Rectal smooth muscle tissue (tissue), 1 donor: ENCODE data around the gene STUM.

ENCODE experiments used
- H3K27ac ChIP-seq: one replicate; pipeline ENCODE4 v1.7.0; 2013; ENCODE audit warnings: low read depth, low read length, inconsistent platforms
- H3K27me3 ChIP-seq: one replicate; pipeline ENCODE4 v1.7.0; 2013; ENCODE audit warnings: low read length; ENCODE audit not compliant: control insufficient read depth, insufficient read depth
- H3K36me3 ChIP-seq: one replicate; pipeline ENCODE4 v1.7.0; 2013; ENCODE audit warnings: low read length; ENCODE audit not compliant: control insufficient read depth, insufficient read depth
- H3K4me1 ChIP-seq: one replicate; pipeline ENCODE4 v1.7.0; 2013; ENCODE audit warnings: low read length; ENCODE audit not compliant: control insufficient read depth, insufficient read depth
- H3K4me3 ChIP-seq: one replicate; pipeline ENCODE4 v1.7.0; 2013; ENCODE audit warnings: low read length
- H3K9ac ChIP-seq: one replicate; pipeline ENCODE4 v1.7.0; 2013; ENCODE audit warnings: low read length

The STUM gene

DNA sequence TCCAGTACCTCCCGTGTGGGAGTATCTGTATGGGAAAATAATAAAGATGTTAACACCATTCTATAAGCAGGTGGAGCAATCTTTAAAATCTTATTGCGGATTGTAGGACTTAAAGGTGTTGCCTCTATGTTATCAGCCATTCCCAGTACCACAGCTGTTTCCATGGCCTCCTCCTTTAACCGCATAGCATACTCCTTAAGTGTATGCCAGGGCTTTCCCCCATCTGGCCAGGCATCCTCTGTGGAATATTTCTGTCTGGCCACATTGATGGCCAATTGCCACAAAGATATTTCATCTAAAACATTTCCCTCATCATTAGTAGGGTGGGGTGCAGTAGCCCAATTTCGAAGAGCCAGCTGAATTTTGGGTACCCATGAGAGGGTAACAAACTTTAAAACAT, 7.3 kb upstream of the STUM start:
- H3K27me3 ChIP-seq = no peaks in the 10 kb centered on the region
- no peak overlapping the region for H3K4me3 ChIP-seq
- no peak overlapping the region for H3K9ac ChIP-seq
- no peak overlapping the region for H3K27ac ChIP-seq
- no peaks in the 10 kb centered on the region for H3K36me3 ChIP-seq
- no peaks in the 10 kb centered on the region for H3K4me1 ChIP-seq

DNA sequence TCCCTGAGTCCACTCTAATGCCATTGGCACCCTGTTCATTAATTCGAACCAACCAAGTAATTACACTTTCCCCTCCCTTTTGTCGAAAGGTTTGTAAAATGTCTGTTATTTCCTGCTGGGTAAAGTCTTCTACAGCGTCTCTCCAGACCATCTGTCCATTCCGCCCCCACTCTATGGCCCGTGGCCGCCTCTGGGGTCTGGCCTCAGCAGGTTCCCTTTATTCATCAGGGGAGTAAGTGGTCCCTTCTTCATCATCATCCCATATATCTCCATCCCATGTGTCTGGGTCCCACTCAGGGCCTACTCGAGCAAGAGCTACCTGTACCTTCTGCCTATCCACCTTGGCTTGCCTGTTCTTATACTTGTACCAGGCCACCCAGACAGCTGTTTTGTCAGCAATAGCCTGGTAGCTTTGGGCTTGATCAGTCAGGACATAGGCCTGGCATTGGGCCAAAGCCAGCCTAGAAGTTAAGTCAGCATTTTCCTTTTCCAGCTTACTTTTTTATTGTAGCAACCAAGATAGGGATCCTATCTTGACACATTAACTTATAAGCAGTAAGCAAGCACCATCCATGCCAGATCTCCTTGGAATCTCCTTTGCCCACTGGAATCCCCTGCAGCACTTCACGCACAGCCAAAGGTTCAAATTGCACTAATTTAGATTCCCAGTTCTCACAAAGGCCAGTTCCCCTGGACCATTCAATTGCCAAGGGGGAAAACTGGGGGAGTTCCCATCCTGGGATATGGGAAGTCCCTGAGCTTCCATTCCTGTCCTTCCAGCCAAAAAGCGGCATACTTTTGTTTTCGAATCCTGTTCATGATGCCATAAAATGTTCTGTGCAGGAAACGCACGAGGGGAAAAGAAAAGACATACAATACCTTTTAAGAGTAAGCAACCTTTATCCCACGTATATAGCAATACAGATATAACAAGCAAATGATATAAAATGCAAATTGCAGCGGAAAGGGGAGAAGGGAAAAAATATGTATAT, 6.6 kb upstream of the STUM start:
- no peaks in the 10 kb centered on the region for H3K4me1 ChIP-seq
- H3K9ac ChIP-seq = no peak overlapping the region
- H3K36me3 ChIP-seq = no peaks in the 10 kb centered on the region
- H3K27ac ChIP-seq = no peak overlapping the region
- H3K27me3 ChIP-seq = no peaks in the 10 kb centered on the region
- no peak overlapping the region for H3K4me3 ChIP-seq

DNA sequence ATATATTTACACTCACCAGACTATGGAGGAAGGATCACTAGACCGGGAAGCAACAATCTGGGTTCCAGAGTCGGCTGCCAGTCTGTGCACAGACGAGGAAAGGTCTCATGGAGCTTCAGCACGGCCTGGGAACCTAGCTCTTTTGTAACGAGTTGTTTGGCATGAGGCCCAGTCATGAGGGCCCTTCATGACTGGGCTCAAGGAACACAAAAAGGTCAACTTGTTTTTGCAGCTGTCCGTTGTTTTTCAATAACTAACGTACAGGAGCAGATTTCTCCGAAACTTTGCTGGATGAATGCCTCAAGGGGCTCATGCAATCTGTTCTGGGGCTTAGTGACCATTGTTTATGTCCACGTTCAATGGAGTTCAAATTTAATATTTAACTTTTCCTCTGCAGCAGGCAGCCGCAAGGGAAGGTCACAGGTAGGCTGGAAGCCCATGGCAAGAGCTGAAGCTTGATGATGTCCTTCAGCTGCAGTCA, 5.9 kb upstream of the STUM start:
- no peaks in the 10 kb centered on the region for H3K4me1 ChIP-seq
- no peak overlapping the region for H3K9ac ChIP-seq
- H3K27me3 ChIP-seq = no peaks in the 10 kb centered on the region
- H3K36me3 ChIP-seq = no peaks in the 10 kb centered on the region
- no peak overlapping the region for H3K4me3 ChIP-seq
- no peak overlapping the region for H3K27ac ChIP-seq

DNA sequence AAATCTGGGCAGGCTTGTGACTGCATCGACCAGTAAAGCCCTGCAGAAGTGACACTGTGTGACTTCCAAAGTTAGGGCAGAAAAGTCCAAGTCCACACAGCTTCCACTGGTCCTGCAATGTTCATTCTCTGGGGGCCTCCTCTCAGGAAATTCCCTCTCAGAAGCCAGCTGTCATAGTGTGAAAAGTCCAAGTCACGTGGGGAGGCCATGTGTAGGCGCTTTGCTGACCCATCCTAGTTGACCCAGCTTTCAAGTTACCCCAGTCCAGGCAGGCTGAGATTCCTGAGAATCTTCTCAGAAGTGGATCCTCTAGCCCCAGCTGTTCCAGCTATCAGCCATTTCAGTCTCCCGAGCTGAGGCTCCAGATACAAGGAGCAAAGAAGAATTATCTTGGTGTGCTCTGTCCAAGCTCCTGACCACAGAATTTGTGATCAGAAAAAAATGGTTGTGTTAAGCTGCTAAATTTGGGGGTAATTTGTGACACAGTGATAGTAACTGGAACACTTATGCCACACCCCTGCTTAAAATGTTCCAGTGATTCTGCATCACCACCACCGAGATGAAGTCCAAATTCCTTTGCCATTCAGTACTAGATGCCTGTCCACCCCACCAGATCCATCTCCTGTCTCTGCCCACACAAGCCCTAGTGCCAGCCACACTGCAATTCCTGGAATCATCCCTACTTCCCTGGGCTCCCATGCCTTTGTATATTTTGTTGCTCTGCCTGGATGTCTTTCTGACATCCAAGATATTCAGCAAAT, 2.5 kb upstream of the STUM start:
- Histone ChIP-seq H3K27ac (no peak overlapping the region), H3K27me3 (no peaks in the 10 kb centered on the region), H3K4me3 (no peak overlapping the region), H3K4me1 (peaks cover 2% of the 10 kb centered on the region), H3K9ac (no peak overlapping the region), H3K36me3 (no peaks in the 10 kb centered on the region)

DNA sequence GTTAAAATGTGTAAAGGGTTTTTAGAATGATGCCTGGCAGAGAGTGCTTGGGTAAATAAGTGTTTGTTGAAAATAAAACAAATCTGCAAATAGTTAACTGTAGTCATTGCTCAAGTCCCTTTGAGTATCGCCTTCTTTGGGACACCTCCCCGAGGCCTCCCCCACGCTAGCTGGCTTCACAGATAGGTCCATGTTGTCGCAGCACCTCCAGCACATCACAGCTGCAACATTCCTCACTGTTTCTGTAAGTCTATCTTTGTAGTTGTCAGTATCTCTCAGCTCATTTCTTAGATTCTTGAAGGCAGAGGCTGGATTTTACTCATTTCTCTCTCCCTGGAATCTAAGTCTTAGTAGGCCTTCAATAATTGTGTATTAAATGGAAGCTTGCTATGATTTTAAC, 1.6 kb upstream of the STUM start:
- Histone ChIP-seq H3K36me3 (no peaks in the 10 kb centered on the region), H3K27me3 (no peaks in the 10 kb centered on the region), H3K4me1 (peaks cover 8% of the 10 kb centered on the region), H3K27ac (no peak overlapping the region), H3K4me3 (no peak overlapping the region), H3K9ac (no peak overlapping the region)

DNA sequence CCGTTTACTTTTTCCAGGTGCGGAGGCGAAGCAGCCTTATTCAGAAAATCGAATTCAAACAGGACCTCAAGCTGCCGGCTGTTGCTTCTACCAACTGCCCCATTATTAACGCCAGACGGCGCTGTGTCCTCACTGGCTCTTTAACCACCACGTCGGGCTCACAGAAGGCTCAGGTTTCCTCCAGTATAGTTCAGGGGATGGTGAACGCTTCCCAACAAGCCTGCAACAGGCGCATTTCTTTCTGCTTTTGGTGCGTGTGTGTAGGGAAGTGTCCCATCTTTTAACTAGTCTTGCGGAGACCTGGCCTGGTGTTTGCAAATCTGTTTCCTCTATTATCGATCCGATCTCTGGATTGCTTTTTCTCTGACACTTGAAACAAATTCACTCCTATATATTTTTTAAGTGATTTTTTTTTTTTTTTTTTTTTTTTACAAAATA, 791 bp upstream of the STUM start:
- no peak overlapping the region for H3K27ac ChIP-seq
- peak overlapping the region; percentile 55 for H3K4me3 ChIP-seq
- no peaks in the 10 kb centered on the region for H3K27me3 ChIP-seq
- H3K9ac ChIP-seq = no peak overlapping the region
- H3K36me3 ChIP-seq = no peaks in the 10 kb centered on the region
- peaks cover 8% of the 10 kb centered on the region for H3K4me1 ChIP-seq

DNA sequence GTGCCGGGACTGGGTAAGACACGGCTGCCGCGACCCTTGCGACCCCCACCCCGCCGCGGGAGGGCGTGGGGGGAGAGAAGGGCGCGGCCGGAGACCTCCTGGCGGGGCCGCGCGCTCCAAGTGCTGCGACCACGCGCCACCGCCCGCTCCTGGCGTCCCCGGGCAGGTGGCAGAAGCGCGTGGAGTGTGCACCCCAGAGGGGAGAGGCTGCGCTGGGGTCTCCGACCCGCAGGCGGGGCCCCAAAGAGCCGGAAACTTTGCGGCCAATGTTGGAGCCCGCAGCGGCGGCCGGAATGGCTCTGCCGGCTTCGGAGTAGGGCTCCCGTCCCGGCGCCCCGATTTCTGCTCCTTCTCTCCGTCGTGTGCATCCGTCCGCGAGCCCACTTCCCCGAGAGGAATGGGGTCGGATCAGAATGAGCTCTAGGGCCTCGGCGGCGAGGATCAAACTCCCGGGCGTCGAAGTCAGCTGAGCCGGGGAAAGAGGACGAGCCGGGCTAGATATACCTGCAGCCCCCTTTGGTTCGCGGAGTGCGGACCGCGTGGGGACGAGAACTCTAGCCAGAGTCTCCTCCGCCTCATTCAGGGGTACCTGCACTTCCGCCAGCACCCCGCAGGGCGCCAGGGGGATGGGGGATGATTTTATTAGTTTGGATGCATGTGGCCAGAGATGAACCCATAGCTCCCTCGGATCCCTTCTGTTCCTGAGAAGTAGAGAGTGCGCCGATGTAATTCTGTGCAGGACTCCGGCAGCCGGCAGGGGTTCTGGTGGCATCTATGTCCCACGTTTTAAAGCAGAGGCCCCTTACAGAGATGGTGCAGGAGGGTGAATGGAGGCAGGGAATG, 751 bp downstream of the STUM start:
- H3K4me3 ChIP-seq = peak overlapping the region; percentile 65
- peak overlapping the region; percentile 75 for H3K27ac ChIP-seq
- H3K36me3 ChIP-seq = no peaks in the 10 kb centered on the region
- H3K4me1 ChIP-seq = peaks cover 8% of the 10 kb centered on the region
- no peaks in the 10 kb centered on the region for H3K27me3 ChIP-seq
- H3K9ac ChIP-seq = peak overlapping the region; percentile 7

DNA sequence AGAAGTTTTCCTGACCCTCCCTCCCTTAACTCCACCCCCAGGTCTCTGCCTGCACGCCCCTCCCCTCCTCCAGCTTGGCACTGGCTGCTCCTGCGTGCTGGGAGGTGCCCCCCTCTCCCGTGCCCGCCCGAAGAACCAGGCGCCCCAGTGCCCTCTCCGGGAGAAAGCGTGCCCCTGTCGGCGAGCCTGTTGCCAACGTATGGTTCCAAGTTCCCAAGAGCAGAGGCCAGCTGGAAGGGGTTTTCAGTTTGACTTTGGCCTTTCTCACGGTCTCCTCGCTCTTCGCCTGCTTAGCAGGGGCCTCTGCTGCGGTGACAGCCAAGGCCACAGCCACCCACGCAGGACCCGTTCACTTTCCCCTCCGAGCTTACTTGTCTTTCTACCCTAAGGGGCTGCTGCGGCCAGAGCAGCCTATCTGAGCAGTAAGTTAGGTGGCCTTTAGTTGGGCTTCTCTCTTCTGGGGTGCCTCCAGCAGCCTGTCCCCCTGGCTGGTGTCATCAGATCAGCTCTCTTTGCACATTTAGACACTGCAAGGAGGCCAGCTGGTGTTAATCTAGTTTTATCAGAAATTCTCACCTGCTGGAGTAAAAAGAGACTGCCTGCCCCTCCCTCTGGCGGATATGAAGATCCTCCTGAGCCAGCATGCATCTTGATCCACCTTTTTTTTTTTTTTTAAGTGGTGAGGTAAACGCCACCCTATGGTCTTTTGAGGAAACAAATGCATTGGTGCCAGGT, 1.5 kb downstream of the STUM start:
- peaks cover 8% of the 10 kb centered on the region for H3K4me1 ChIP-seq
- H3K27ac ChIP-seq = peak overlapping the region; percentile 75
- peak overlapping the region; percentile 7 for H3K9ac ChIP-seq
- no peaks in the 10 kb centered on the region for H3K27me3 ChIP-seq
- peak overlapping the region; percentile 65 for H3K4me3 ChIP-seq
- no peaks in the 10 kb centered on the region for H3K36me3 ChIP-seq

DNA sequence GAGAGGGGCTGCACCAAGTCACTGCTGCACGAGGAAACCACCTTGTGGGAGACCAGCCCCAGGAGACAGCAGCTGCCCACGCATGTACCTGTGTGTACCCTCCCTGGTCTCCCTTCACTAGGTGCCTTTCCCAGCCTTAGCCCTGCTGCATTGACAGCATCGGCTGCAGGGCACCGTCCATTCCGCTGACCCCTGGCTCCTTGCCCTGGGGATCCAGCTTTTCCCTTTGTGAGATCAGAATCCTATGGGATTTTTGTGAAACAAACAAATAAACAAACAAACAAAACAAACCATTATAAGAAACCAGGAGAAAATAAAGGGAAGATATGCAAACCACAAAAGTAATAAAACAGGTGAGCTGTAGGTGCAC, 2.1 kb downstream of the STUM start:
- Histone ChIP-seq H3K9ac (no peak overlapping the region), H3K27ac (no peak overlapping the region), H3K4me1 (peaks cover 8% of the 10 kb centered on the region), H3K36me3 (no peaks in the 10 kb centered on the region), H3K4me3 (no peak overlapping the region), H3K27me3 (no peaks in the 10 kb centered on the region)

DNA sequence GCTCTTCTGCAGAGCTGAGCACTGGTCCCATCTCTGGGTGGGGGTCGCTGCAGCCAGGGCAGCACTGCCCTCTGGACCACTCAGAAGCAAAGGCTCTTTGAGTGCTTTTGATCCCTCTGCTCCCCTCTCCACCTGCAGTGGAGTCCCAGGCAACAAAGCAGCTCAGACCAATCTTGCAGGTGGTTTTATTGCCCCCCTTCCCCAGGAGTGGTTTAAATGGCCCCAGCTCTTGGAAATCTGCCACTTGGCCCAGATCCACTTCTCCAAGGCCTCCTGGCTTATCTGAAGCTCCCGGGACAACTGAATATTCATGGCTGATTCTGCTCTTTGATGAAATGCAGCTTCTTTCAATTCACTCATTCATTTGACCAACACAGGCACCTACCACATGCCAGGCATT, 2.7 kb downstream of the STUM start:
- H3K27me3 ChIP-seq = no peaks in the 10 kb centered on the region
- H3K36me3 ChIP-seq = no peaks in the 10 kb centered on the region
- H3K27ac ChIP-seq = peak overlapping the region; percentile 11
- no peak overlapping the region for H3K4me3 ChIP-seq
- H3K4me1 ChIP-seq = peaks cover 8% of the 10 kb centered on the region
- H3K9ac ChIP-seq = no peak overlapping the region

DNA sequence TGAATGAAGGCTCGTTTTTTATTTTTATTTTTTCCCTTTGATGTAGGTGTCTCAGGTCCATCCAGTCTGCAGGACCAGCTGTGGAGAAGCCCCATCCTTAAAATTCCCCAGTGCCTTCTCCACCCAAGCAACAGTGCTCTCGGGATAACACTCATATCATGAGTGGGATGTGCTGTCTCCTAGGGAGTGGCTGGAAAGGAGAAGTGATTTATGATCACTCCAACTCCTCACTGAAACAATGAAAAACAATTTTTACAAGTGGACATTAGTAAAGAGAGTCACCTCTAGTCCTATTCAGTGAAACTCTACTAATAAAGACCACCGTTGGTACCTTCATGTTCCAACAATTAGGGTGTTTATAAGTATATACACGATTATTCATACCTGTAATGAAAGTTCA, 3.5 kb downstream of the STUM start:
- no peak overlapping the region for H3K4me3 ChIP-seq
- peaks cover 8% of the 10 kb centered on the region for H3K4me1 ChIP-seq
- no peak overlapping the region for H3K27ac ChIP-seq
- H3K27me3 ChIP-seq = no peaks in the 10 kb centered on the region
- no peaks in the 10 kb centered on the region for H3K36me3 ChIP-seq
- H3K9ac ChIP-seq = no peak overlapping the region
